GM06990 (cell line): ENCODE measurements around the gene NDUFA5.

Experiments used
- DNase-seq: peaks from one replicate; pipeline ENCODE4 v3.0.0-alpha.2; 2011; ENCODE audit not compliant: insufficient read length; ENCODE audit errors: extremely low read depth
- H3K27me3 ChIP-seq: replicated peaks from 2 replicates; pipeline ENCODE4 v1.6.0; 2011; ENCODE audit warnings: low read length; ENCODE audit not compliant: control insufficient read depth, insufficient read depth
- H3K36me3 ChIP-seq: 2 replicates; pipeline ENCODE4 v1.5.1; 2011; ENCODE audit warnings: low read length; ENCODE audit not compliant: control insufficient read depth, insufficient read depth
- H3K4me3 ChIP-seq: replicated peaks from 2 replicates; pipeline ENCODE4 v1.5.1; 2011; ENCODE audit warnings: low read depth, mild to moderate bottlenecking, control low read depth, low read length
- CTCF ChIP-seq: IDR thresholded peaks from 2 replicates; pipeline ENCODE4 v1.5.1; 2011; ENCODE audit warnings: low read length, control low read depth, mild to moderate bottlenecking, inconsistent platforms; ENCODE audit not compliant: insufficient read depth, poor library complexity, severe bottlenecking

Gene NDUFA5

GRCh38 chr7:123598657-123599056 lies 41.0 kb upstream of the NDUFA5 start:
- no peak for DNase-seq
- no peak for TF ChIP-seq CTCF
- no peak overlapping the region for H3K4me3 ChIP-seq
- H3K36me3 ChIP-seq = no peaks in the 10 kb centered on the region
- H3K27me3 ChIP-seq = no peaks in the 10 kb centered on the region

GRCh38 chr7:123594813-123595241 lies 37.2 kb upstream of the NDUFA5 start:
- H3K4me3 ChIP-seq = no peak overlapping the region
- H3K27me3 ChIP-seq = no peaks in the 10 kb centered on the region
- no peak for TF ChIP-seq CTCF
- H3K36me3 ChIP-seq = no peaks in the 10 kb centered on the region
- no peak for DNase-seq

- H3K27me3 ChIP-seq = no peaks in the 10 kb centered on the region
- no peak for TF ChIP-seq CTCF
- no peak for DNase-seq
- no peaks in the 10 kb centered on the region for H3K36me3 ChIP-seq
- H3K4me3 ChIP-seq = no peak overlapping the region
Observed at GRCh38 chr7:123588376-123588775, 30.8 kb upstream of the NDUFA5 start.

GRCh38 chr7:123583821-123584220 lies 26.2 kb upstream of the NDUFA5 start:
- no peak for TF ChIP-seq CTCF
- Histone ChIP-seq H3K4me3 (no peak overlapping the region), H3K36me3 (no peaks in the 10 kb centered on the region), H3K27me3 (no peaks in the 10 kb centered on the region)
- DNase-seq = no peak

- Histone ChIP-seq H3K27me3 (no peaks in the 10 kb centered on the region), H3K4me3 (no peak overlapping the region), H3K36me3 (no peaks in the 10 kb centered on the region)
- no peak for TF ChIP-seq CTCF
- no peak for DNase-seq
Observed at GRCh38 chr7:123581162-123581459, 23.5 kb upstream of the NDUFA5 start.

GRCh38 chr7:123580406-123581161 lies 23.0 kb upstream of the NDUFA5 start:
- Histone ChIP-seq H3K36me3 (no peaks in the 10 kb centered on the region), H3K27me3 (no peaks in the 10 kb centered on the region), H3K4me3 (no peak overlapping the region)
- peak; percentile 71 for TF ChIP-seq CTCF
- no peak for DNase-seq
